GM12874 (cell line): ENCODE data around the gene FZD1.

ENCODE experiments used
- CTCF ChIP-seq: IDR thresholded peaks from 2 replicates; pipeline ENCODE4 v1.5.1; 2011; ENCODE audit warnings: low read depth, mild to moderate bottlenecking, control low read depth, low read length, moderate library complexity; ENCODE audit not compliant: insufficient read depth

FZD1 gene

GRCh38 chr7:91235211-91235832 is 28.9 kb upstream of the FZD1 start:
- TF ChIP-seq CTCF, result no peak

DNA sequence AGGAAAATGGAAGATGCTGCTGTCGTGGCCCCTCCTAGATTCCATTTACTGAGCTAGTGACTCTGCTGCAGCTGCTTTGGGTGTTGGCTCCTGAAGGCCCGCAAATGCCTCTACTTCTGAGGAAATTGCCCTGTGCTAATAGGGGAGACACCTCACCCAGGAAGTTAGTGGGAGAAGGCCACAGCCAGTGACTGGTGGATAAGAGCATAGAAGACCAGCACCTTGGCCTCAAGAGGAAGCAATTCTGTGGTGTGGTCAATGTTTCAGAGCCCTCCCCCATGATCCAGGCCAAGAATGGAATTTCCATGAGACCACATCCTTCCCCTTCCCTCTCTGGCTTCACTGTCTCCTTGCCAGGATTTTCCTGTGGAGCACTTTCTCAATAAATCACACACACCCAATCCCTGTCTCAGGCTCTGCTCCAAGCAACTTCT is 25.0 kb upstream of the FZD1 start:
- TF ChIP-seq CTCF, result no peak

DNA sequence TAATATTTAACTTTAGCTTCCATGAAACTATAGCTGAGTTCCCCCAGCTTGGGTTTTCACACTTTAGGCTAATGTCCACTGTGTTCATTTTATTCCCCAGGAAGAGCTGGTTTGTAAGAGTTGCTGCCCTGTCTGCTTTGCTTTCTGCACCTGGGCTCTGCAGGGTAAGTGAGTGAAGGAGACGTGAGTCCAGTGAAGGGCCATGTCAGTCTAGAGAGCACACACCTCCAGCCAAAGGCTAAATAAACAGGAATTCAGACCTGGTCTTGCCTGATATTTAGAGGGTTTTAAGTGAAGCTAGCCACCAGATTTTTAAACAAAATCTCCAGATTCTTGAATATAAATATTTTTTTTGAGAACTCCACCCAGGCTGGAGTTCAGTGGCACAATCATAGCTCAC is 24.5 kb upstream of the FZD1 start:
- TF ChIP-seq CTCF, result no peak

GRCh38 chr7:91240376-91240941 is 23.8 kb upstream of the FZD1 start:
- TF ChIP-seq CTCF, result no peak

DNA sequence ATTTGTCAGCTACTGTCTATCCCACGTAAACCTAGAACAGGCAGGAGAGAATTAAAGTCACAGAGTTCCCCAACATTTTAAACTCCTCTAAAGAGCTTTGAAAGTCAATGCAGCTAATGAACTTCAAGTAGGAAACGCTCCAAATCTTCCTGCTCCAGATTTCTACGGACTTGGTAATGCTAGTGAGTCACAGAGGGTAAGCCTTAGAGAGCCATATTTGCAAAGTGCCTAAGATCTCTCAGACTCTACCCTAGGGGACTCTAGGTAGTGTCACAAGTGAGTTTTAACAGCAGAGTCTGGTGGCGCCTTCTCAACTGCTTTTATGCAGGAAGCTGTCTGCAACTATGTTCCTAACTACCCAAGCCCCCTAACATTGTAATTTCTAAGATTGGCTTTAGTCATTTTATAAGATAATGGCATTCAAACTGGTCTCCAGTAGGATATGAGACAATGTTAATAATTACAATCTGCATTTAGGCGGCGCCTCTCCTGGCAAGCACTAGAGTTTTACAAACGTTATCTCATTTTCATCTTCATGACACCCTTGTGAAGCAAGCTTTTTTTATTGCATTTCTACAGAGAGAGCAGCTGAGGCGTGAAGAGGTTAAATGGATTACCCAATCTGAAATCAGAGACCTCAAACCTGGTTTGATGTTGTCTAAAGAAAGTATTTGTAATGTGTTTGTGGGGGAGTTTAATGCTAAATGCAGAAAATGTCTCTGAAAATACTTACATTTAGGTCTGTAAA is 22.0 kb upstream of the FZD1 start:
- no peak for TF ChIP-seq CTCF

DNA sequence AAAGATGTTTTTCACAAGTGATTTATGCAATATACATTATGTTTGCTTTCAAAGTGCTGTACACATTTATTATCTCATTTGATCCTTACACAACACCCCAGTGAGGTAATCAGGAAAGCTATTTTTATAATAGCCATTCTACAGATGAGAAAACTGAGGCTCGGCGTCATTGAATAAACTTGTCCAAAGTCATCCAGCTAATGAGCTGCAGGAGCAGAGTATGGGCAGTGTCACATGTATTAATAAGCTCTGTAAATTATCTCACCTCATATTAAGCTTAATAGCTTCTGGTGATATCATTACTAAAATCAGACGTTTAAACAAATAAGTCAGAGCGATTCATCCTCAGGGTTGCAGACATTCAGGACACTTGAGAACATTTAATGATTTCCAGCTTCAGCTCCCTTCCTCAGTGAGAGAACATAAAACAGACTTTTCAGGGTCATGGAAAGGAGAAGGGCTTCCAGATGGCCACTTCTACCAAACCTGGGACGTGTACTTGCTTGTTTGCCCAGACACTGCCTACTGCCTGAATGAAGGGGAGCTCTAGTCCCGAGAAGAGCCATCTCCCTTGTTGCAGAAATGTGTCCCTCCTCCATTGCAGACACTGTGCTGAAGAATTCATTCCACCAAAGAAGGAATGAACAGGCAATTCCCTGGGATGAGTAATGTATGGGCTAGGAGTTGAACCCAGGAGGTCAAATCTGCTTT is 20.5 kb upstream of the FZD1 start:
- no peak for TF ChIP-seq CTCF

GRCh38 chr7:91247500-91247899 is 16.7 kb upstream of the FZD1 start:
- no peak for TF ChIP-seq CTCF
